SK-N-SH (cell line): ENCODE results near the gene SPC25. TPM values are rescaled to one million over a fixed set of nuclear protein-coding genes. Genes with fewer than 3 reads are reported as not detected.

Experiments used
- CTCF ChIA-PET: fragments of 300-600, 350-600 bp; formaldehyde crosslinking; extraction: SDS; loops from one replicate; lab custom pipeline; 2021; lab: Yijun Ruan, JAX
- POLR2A ChIA-PET: fragments of 350-600 bp; sonication (Branson Sonifier 250); formaldehyde crosslinking; extraction: SDS; loops from one replicate; lab custom pipeline; 2020; ENCODE audit warnings: antibody characterized with exemption, inconsistent platforms; lab: Yijun Ruan, JAX
- DNase-seq: peaks from one replicate; pipeline ENCODE4 v3.0.0; 2012
- H2AFZ ChIP-seq: fragments of 200-600 bp; sonication (generic); 2 replicates; pipeline ENCODE4 v1.8.1; 2016; ENCODE audit warnings: antibody characterized with exemption, mild to moderate bottlenecking, low read depth
- H3F3A ChIP-seq: fragments of 200-600 bp; sonication (generic); replicated peaks from 2 replicates; pipeline ENCODE3; 2016; ENCODE audit warnings: antibody characterized with exemption, mild to moderate bottlenecking; ENCODE audit not compliant: insufficient read depth
- H3K27ac ChIP-seq, 2 experiments: fragments of 200-500 bp in 1 of 2; fragments of 200-600 bp in 1 of 2; sonication (Bioruptor generic) in 1 of 2; sonication (generic), shearing (Covaris generic) in 1 of 2; 2 replicates each; pipeline versions ENCODE4 v1.5.1 to v1.6.1; 2014 to 2016; ENCODE audit warnings: low read depth in 2 of 2, inconsistent platforms in 1 of 2, low read length in 1 of 2, mild to moderate bottlenecking in 1 of 2, mixed read lengths in 1 of 2
- H3K27me3 ChIP-seq: fragments of 200-600 bp; sonication (generic), shearing (Covaris generic); 2 replicates; pipeline ENCODE4 v1.6.1; 2016; ENCODE audit warnings: mixed run types; ENCODE audit not compliant: insufficient read depth
- H3K36me3 ChIP-seq, 2 experiments: fragments of 200-500 bp in 1 of 2; fragments of 200-600 bp in 1 of 2; sonication (Bioruptor generic) in 1 of 2; sonication (generic) in 1 of 2; replicated peaks in 1 of 2; 2 replicates each; pipeline versions ENCODE3 to v1.5.1; 2014 to 2016; ENCODE audit warnings: low read length in 1 of 2, mild to moderate bottlenecking in 1 of 2; ENCODE audit not compliant: insufficient read depth in 2 of 2, control insufficient read depth in 1 of 2
- H3K4me1 ChIP-seq, 2 experiments: fragments of 200-500 bp in 1 of 2; fragments of 200-600 bp in 1 of 2; sonication (Bioruptor generic) in 1 of 2; sonication (generic), shearing (Covaris generic) in 1 of 2; 2 replicates each; pipeline versions ENCODE4 v1.5.1 to v1.6.1; 2014 to 2016; ENCODE audit warnings: low read depth in 1 of 2, low read length in 1 of 2, mixed run types in 1 of 2; ENCODE audit not compliant: insufficient read depth in 2 of 2, control insufficient read depth in 1 of 2
- H3K4me2 ChIP-seq: fragments of 200-600 bp; sonication (generic), shearing (Covaris generic); 2 replicates; pipeline ENCODE4 v1.6.1; 2017; ENCODE audit warnings: mixed run types
- H3K4me3 ChIP-seq, 2 experiments: fragments of 200-500 bp in 1 of 2; fragments of 200-600 bp in 1 of 2; sonication (Bioruptor generic) in 1 of 2; sonication (generic), shearing (Covaris generic) in 1 of 2; 2 replicates each; pipeline versions ENCODE4 v1.5.1 to v1.8.1; 2014 to 2016; ENCODE audit warnings: low read depth in 2 of 2, inconsistent platforms in 1 of 2, low read length in 1 of 2, mild to moderate bottlenecking in 1 of 2, mixed read lengths in 1 of 2, moderate library complexity in 1 of 2
- H3K79me2 ChIP-seq: fragments of 200-600 bp; sonication (generic); 2 replicates; pipeline ENCODE4 v1.8.1; 2017; ENCODE audit warnings: mild to moderate bottlenecking; ENCODE audit not compliant: insufficient read depth
- H3K9ac ChIP-seq: fragments of 200-600 bp; sonication (generic); 2 replicates; pipeline ENCODE4 v1.6.1; 2017; ENCODE audit warnings: mixed run types
- H3K9me2 ChIP-seq: fragments of 200-600 bp; sonication (generic); 2 replicates; pipeline ENCODE4 v1.6.1; 2017; ENCODE audit warnings: mixed run types
- H3K9me3 ChIP-seq: fragments of 200-600 bp; sonication (generic); 2 replicates; pipeline ENCODE4 v1.6.1; 2017; ENCODE audit warnings: mixed run types, mild to moderate bottlenecking, moderate library complexity
- H4K20me1 ChIP-seq: fragments of 200-600 bp; sonication (generic); 2 replicates; pipeline ENCODE4 v1.6.1; 2017; ENCODE audit warnings: mild to moderate bottlenecking, mixed run types; ENCODE audit not compliant: insufficient read depth
- CHD2 ChIP-seq: fragments of 150-350 bp; IDR thresholded peaks from 2 replicates; pipeline ENCODE4 v1.6.1; 2018; ENCODE audit warnings: low read length; ENCODE audit not compliant: partially characterized antibody
- CTCF ChIP-seq: fragments of 200-600 bp; sonication (generic); IDR thresholded peaks from 2 replicates; pipeline ENCODE4 v1.6.1; 2017; ENCODE audit warnings: antibody characterized with exemption, mild to moderate bottlenecking, moderate library complexity
- EZH2phosphoT487 ChIP-seq: fragments of 200-600 bp; sonication (generic); IDR thresholded peaks from 2 replicates; pipeline ENCODE4 v1.6.1; 2017; ENCODE audit warnings: low read depth, mixed run types, mild to moderate bottlenecking, antibody characterized with exemption, moderate library complexity, borderline replicate concordance
- FOXJ3 ChIP-seq: sonication (generic); formaldehyde crosslinking; IDR thresholded peaks from 2 replicates; pipeline ENCODE4 v1.5.1; 2020; ENCODE audit warnings: mild to moderate bottlenecking, missing genetic modification reagents
- FOXM1 ChIP-seq: IDR thresholded peaks from 2 replicates; pipeline ENCODE4 v1.4.0; 2012; ENCODE audit warnings: low read depth, mild to moderate bottlenecking
- IRF3 ChIP-seq: fragments of 150-350 bp; IDR thresholded peaks from 2 replicates; pipeline ENCODE4 v1.6.1; 2016; ENCODE audit warnings: mild to moderate bottlenecking, low read depth, low read length
- MAX ChIP-seq: IDR thresholded peaks from 2 replicates; pipeline ENCODE4 v1.4.0; 2012; ENCODE audit warnings: low read depth
- MEF2A ChIP-seq: IDR thresholded peaks from 2 replicates; pipeline ENCODE4 v1.4.0; 2012; ENCODE audit warnings: low read depth, borderline replicate concordance
- PBX3 ChIP-seq: IDR thresholded peaks from 2 replicates; pipeline ENCODE4; 2012
- REST ChIP-seq: IDR thresholded peaks from 2 replicates; pipeline ENCODE4 v1.6.1; 2012; ENCODE audit warnings: mild to moderate bottlenecking, low read depth, low read length, moderate library complexity
- SIN3A ChIP-seq: IDR thresholded peaks from 2 replicates; pipeline ENCODE4 v1.6.1; 2012; ENCODE audit warnings: low read depth, mild to moderate bottlenecking, low read length, moderate library complexity, borderline replicate concordance
- SMC3 ChIP-seq: IDR thresholded peaks from 2 replicates; pipeline ENCODE4 v1.6.1; 2012; ENCODE audit warnings: low read depth, low read length, improper control_type of control experiment
- TEAD4 ChIP-seq: IDR thresholded peaks from 2 replicates; pipeline ENCODE4 v1.4.0; 2012; ENCODE audit warnings: mild to moderate bottlenecking, borderline replicate concordance; ENCODE audit not compliant: insufficient read depth
- USF2 ChIP-seq: fragments of 150-350 bp; IDR thresholded peaks from 2 replicates; pipeline ENCODE4 v1.6.1; 2017; ENCODE audit warnings: antibody characterized with exemption, low read length, low read depth, borderline replicate concordance
- YY1 ChIP-seq: IDR thresholded peaks from 2 replicates; pipeline ENCODE4 v1.4.0; 2012; ENCODE audit warnings: low read depth, mild to moderate bottlenecking
- ZBTB33 ChIP-seq: IDR thresholded peaks from 2 replicates; pipeline ENCODE4 v1.4.0; 2012; ENCODE audit warnings: low read depth, borderline replicate concordance
- WGBS: methylation state at CpG from one replicate; pipeline ENCODE4 v1.1.6; 2017; ENCODE audit warnings: low lambda C conversion rate; 5-methylcytosine and 5-hydroxymethylcytosine counted together
- polyA plus RNA-seq, 3 experiments: library from polyadenylated mRNA; depleted of rRNA; stranded (reverse); fragments of >200 nt; gene quantifications; 2 replicates each; pipeline ENCODE4 v1.2.3, GENCODE V29; 2012

The SPC25 gene
- polyA plus RNA-seq, 1 of the 3 experiments (the other 2 are of a cell fraction): 4.8 TPM

- peaks cover 0 to 2% of the 10 kb centered on the region in 2 experiments; a peak in 2 of 4 replicates for H3K4me1 ChIP-seq
- no peak for DNase-seq
- H3K9me2 ChIP-seq: no peaks in the 10 kb centered on the region
- TF ChIP-seq CHD2: no peak
- TF ChIP-seq EZH2phosphoT487: no peak
- TF ChIP-seq REST: no peak
- TF ChIP-seq MAX: no peak
- no peak for TF ChIP-seq IRF3
- TF ChIP-seq FOXM1: no peak
- TF ChIP-seq MEF2A: no peak
- TF ChIP-seq PBX3: no peak
- TF ChIP-seq USF2: no peak
- no peak for TF ChIP-seq SIN3A
- TF ChIP-seq TEAD4: no peak
- no peak for TF ChIP-seq SMC3
- TF ChIP-seq YY1: no peak
- no peak for TF ChIP-seq CTCF
- TF ChIP-seq FOXJ3 (CRISPR knock-in tag): no peak
- TF ChIP-seq ZBTB33: no peak
- H3K27ac ChIP-seq: no peak overlapping the region
- H3K4me2 ChIP-seq: no peak overlapping the region
- H3K9me3 ChIP-seq: no peaks in the 10 kb centered on the region
- H3K27me3 ChIP-seq: peaks cover 4% of the 10 kb centered on the region; the same call in 1 of the 2 replicates
- no peak overlapping the region for H2AFZ ChIP-seq
- no peaks in the 10 kb centered on the region for H3K79me2 ChIP-seq
- no peaks in the 10 kb centered on the region for H4K20me1 ChIP-seq
- no peaks in the 10 kb centered on the region for H3F3A ChIP-seq
- ChIA-PET CTCF (interaction anchor here (0.7 kb wide), 1 partner anchor 15 kb away, joined by 3 read pairs; no protein-coding TSS in a partner anchor), POLR2A (no interaction called here)
- no peaks in the 10 kb centered on the region for H3K36me3 ChIP-seq
- H3K4me3 ChIP-seq: no peak overlapping the region
- WGBS: 49% methylated on average over 3 of the region's 3 CpGs
- H3K9ac ChIP-seq: no peak overlapping the region
Measured at GRCh38 chr2:168928113-168928831, 38.0 kb upstream of the SPC25 start.
